Keratinocyte (primary cell): ENCODE data around the gene LGALS4. TPM values are rescaled to one million over a fixed set of nuclear protein-coding genes. Genes with fewer than 3 reads are reported as not detected.
"Not testable (repeated sequence)": the region's sequence is repeated elsewhere in the genome, so short reads cannot be mapped to it uniquely, and the experiment has no call there.

Experiments
- DNase-seq: peaks from one replicate; pipeline ENCODE4 v3.0.0-alpha.2; 2011; ENCODE audit warnings: low read depth, missing footprints, low spot score
- FAIRE-seq: peaks from 2 replicates; lab custom pipeline; 2011; peaks lifted over from hg19 to GRCh38; lab: Jason Lieb, UNC
- H2AFZ ChIP-seq: 2 replicates; pipeline ENCODE4 v1.6.0; 2012; ENCODE audit warnings: low read length, control low read depth, inconsistent platforms; ENCODE audit not compliant: control insufficient read depth
- H3K27ac ChIP-seq: 2 replicates; pipeline ENCODE4 v1.5.1; 2011; ENCODE audit warnings: low read length; ENCODE audit not compliant: control insufficient read depth, insufficient read depth
- H3K27me3 ChIP-seq: 3 replicates; pipeline ENCODE4 v1.6.0; 2011; ENCODE audit warnings: low read length; ENCODE audit not compliant: control insufficient read depth, insufficient read depth; ENCODE audit errors: extremely low read depth
- H3K36me3 ChIP-seq, 2 experiments: 2 replicates in 1 of 2; 3 replicates in 1 of 2; pipeline ENCODE4 v1.5.1; 2011; ENCODE audit warnings: low read length in 2 of 2, mild to moderate bottlenecking in 1 of 2; ENCODE audit not compliant: control insufficient read depth in 2 of 2, insufficient read depth in 2 of 2; ENCODE audit errors: extremely low read depth in 1 of 2
- H3K4me1 ChIP-seq: 3 replicates; pipeline ENCODE4 v1.5.1; 2011; ENCODE audit warnings: low read length; ENCODE audit not compliant: control insufficient read depth, insufficient read depth; ENCODE audit errors: extremely low read depth
- H3K4me2 ChIP-seq: 3 replicates; pipeline ENCODE4 v1.6.0; 2011; ENCODE audit warnings: low read depth, low read length; ENCODE audit not compliant: control insufficient read depth, insufficient read depth; ENCODE audit errors: extremely low read depth
- H3K4me3 ChIP-seq, 3 experiments: fragments of 200-600 bp in 1 of 3; sonication (generic) in 1 of 3; 2 replicates in 2 of 3; 3 replicates in 1 of 3; pipeline ENCODE4 v1.5.1; 2011 to 2016; ENCODE audit warnings: low read length in 3 of 3, mild to moderate bottlenecking in 3 of 3, control low read depth in 2 of 3, inconsistent platforms in 1 of 3, low read depth in 1 of 3, mixed read lengths in 1 of 3, mixed run types in 1 of 3, moderate library complexity in 1 of 3; ENCODE audit not compliant: control insufficient read depth in 2 of 3, insufficient read depth in 2 of 3; ENCODE audit errors: extremely low read depth in 1 of 3
- H3K79me2 ChIP-seq: 2 replicates; pipeline ENCODE4 v1.6.0; 2012; ENCODE audit warnings: low read length; ENCODE audit not compliant: control insufficient read depth, insufficient read depth
- H3K9ac ChIP-seq: 3 replicates; pipeline ENCODE4 v1.6.0; 2011; ENCODE audit warnings: low read length; ENCODE audit not compliant: control insufficient read depth, insufficient read depth; ENCODE audit errors: extremely low read depth
- H3K9me1 ChIP-seq: 3 replicates; pipeline ENCODE4 v1.6.0; 2011; ENCODE audit warnings: low read length; ENCODE audit not compliant: control insufficient read depth, insufficient read depth; ENCODE audit errors: extremely low read depth
- H3K9me3 ChIP-seq: 2 replicates; pipeline ENCODE4 v1.5.1; 2012; ENCODE audit warnings: low read depth, low read length; ENCODE audit not compliant: control insufficient read depth
- H4K20me1 ChIP-seq: 3 replicates; pipeline ENCODE4 v1.6.0; 2011; ENCODE audit warnings: low read length; ENCODE audit not compliant: control insufficient read depth, insufficient read depth; ENCODE audit errors: extremely low read depth
- EZH2 ChIP-seq: IDR thresholded peaks from one replicate; pipeline ENCODE4 v1.6.1; 2012; ENCODE audit warnings: inconsistent platforms, mild to moderate bottlenecking, low read length, moderate library complexity
- dilution Hi-C: fragments of 300-500 bp; cut with MboI; formaldehyde crosslinking; loops from one replicate; pipeline ENCODE4 v1.7.0; 2020; ENCODE audit warnings: low sequenced_read_pairs; ENCODE audit not compliant: extremely low pct_ligation_motif_present
- polyA plus RNA-seq, 5 experiments: library from polyadenylated mRNA; depleted of rRNA in 3 of 5; stranded (reverse) in 3 of 5; stranded (forward) in 1 of 5; unstranded in 1 of 5; fragments of >200 nt; gene quantifications; 1 replicate in 1 of 5; 2 replicates in 3 of 5; 3 replicates in 1 of 5; pipeline versions ENCODE4 v1.2.1 to v1.2.3, GENCODE V29; 2011 to 2012; ENCODE audit warnings: missing spikeins in 2 of 5, low read depth in 1 of 5, low replicate concordance in 1 of 5
- TF ChIP-seq, protein P1 (sequence below), 3 experiments: IDR thresholded peaks in 1 of 3; conservative IDR thresholded peaks in 1 of 3; optimal IDR thresholded peaks in 1 of 3; 2 replicates in 2 of 3; 3 replicates in 1 of 3; pipeline versions ENCODE3 to v1.5.1; 2011; ENCODE audit warnings: low read length in 3 of 3, mild to moderate bottlenecking in 3 of 3, moderate library complexity in 2 of 3, control low read depth in 1 of 3, inconsistent platforms in 1 of 3; ENCODE audit not compliant: insufficient read depth in 2 of 3; ENCODE audit errors: extremely low read depth in 1 of 3

The LGALS4 gene
- polyA plus RNA-seq, 1 donor (not counting 4 experiments of a cell fraction or from before 2014, with no cell fraction given) = 0.13 TPM

DNA sequence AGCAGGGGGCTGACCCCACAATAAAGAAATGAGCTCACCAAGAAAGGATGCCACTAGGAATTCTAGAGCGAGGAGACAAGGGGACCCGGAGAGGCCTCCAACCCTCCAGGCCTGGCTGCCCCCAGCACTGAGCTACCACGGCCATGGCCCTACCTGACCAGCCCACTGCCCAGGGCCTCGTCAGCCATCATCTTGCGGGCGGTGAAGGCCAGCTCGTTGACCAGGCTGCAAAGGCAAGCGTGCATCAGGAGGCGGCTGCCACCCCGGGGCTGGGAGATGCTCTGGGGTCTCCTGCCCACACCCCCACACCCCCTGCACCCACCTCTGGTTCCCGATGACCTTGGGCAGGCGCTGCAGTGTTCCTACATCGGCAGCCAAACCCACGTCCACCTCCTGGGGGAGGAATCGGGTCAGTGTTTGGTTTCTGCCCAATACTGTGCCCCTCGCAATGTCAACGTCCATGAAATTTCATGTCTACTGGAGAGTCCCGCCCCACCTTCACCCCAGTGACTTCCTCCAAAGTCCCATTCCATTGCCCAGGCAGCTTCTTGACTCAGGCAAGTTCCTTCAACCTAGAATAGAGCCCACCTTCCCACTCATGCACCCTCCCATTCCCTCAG is 3.5 kb upstream of the LGALS4 start:
- Histone ChIP-seq H2AFZ (no peak overlapping the region), H3K27ac (no peak overlapping the region), H3K4me2 (no peak overlapping the region), H4K20me1 (no peaks in the 10 kb centered on the region), H3K9ac (no peak overlapping the region), H3K4me1 (no peaks in the 10 kb centered on the region), H3K4me3 (no peak overlapping the region), H3K9me1 (no peaks in the 10 kb centered on the region), H3K27me3 (no peaks in the 10 kb centered on the region), H3K9me3 (no peaks in the 10 kb centered on the region), H3K79me2 (no peaks in the 10 kb centered on the region), H3K36me3 (peaks cover 4 to 8% of the 10 kb centered on the region in 2 experiments)
- DNase-seq = no peak
- dilution Hi-C loops = no loop called here
- TF ChIP-seq, protein P1, sequence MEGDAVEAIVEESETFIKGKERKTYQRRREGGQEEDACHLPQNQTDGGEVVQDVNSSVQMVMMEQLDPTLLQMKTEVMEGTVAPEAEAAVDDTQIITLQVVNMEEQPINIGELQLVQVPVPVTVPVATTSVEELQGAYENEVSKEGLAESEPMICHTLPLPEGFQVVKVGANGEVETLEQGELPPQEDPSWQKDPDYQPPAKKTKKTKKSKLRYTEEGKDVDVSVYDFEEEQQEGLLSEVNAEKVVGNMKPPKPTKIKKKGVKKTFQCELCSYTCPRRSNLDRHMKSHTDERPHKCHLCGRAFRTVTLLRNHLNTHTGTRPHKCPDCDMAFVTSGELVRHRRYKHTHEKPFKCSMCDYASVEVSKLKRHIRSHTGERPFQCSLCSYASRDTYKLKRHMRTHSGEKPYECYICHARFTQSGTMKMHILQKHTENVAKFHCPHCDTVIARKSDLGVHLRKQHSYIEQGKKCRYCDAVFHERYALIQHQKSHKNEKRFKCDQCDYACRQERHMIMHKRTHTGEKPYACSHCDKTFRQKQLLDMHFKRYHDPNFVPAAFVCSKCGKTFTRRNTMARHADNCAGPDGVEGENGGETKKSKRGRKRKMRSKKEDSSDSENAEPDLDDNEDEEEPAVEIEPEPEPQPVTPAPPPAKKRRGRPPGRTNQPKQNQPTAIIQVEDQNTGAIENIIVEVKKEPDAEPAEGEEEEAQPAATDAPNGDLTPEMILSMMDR (optimal IDR thresholded peaks at IDR 0.05 in 1 of 3, IDR thresholded peaks at IDR 0.05 in 1 of 3, conservative IDR thresholded peaks at IDR 0.05 in 1 of 3; ENCODE audit: extremely low read depth in 1 of 3, insufficient read depth in 2 of 3, low read length in 3 of 3) = no peak
- no peak for TF ChIP-seq EZH2
- no peak for FAIRE-seq

GRCh38 chr19:38815059-38816001 is 2.6 kb upstream of the LGALS4 start:
- no peaks in the 10 kb centered on the region for H4K20me1 ChIP-seq
- DNase-seq (no peak), FAIRE-seq (no peak)
- H3K36me3 ChIP-seq = peaks cover 4 to 8% of the 10 kb centered on the region in 2 experiments
- H3K4me1 ChIP-seq = no peaks in the 10 kb centered on the region
- dilution Hi-C loops = no loop called here
- TF ChIP-seq, protein P1 (optimal IDR thresholded peaks at IDR 0.05 in 1 of 3, IDR thresholded peaks at IDR 0.05 in 1 of 3, conservative IDR thresholded peaks at IDR 0.05 in 1 of 3; ENCODE audit: extremely low read depth in 1 of 3, insufficient read depth in 2 of 3, low read length in 3 of 3) = no peak
- TF ChIP-seq EZH2 = no peak
- H3K4me3 ChIP-seq = no peak overlapping the region
- no peaks in the 10 kb centered on the region for H3K9me1 ChIP-seq
- no peaks in the 10 kb centered on the region for H3K79me2 ChIP-seq
- no peak overlapping the region for H3K27ac ChIP-seq
- H2AFZ ChIP-seq = no peak overlapping the region
- H3K27me3 ChIP-seq = no peaks in the 10 kb centered on the region
- no peak overlapping the region for H3K4me2 ChIP-seq
- no peaks in the 10 kb centered on the region for H3K9me3 ChIP-seq
- H3K9ac ChIP-seq = no peak overlapping the region

DNA sequence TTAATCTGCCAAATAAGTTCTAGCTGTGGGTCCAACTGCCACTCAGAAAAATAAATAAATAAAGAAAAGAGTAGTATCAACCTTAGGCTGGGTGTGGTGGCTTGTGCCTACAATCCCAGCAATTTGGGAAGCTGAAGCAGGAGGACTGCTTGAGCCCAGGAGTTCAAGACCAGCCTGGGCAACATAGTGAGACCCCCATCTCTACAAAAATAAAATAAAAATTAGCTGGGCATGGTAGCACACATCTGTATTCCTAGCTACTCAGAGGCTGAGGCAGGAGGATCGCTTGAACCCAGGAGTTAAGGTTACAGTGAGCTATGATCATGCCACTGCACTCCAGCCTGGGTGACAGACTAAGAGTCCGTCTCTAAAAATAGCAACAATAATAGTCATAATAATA is 1.2 kb upstream of the LGALS4 start:
- H3K27me3 ChIP-seq, H4K20me1 ChIP-seq, H3K4me3 ChIP-seq, FAIRE-seq, H3K9me1 ChIP-seq, DNase-seq, H3K9ac ChIP-seq, H3K79me2 ChIP-seq, dilution Hi-C loops, H3K27ac ChIP-seq, H3K4me2 ChIP-seq, H3K4me1 ChIP-seq, H3K36me3 ChIP-seq, H2AFZ ChIP-seq, H3K9me3 ChIP-seq: not testable (repeated sequence)
